Breast epithelium (tissue), 4 donors: ENCODE results near the gene TIAM2. TPM values are rescaled to one million over a fixed set of nuclear protein-coding genes. Genes with fewer than 3 reads are reported as not detected.

Experiments
- DNase-seq, 2 donors: peaks; one replicate each; pipeline ENCODE4 v3.0.0-alpha.2; 2019; ENCODE audit warnings: low spot score in 2 of 2
- H3K27ac ChIP-seq, 2 donors: fragments of 200-600 bp; sonication (generic) in 1 of 2; one replicate each; pipeline ENCODE4 v1.5.1; 2016 to 2019; ENCODE audit warnings: mild to moderate bottlenecking in 1 of 2
- H3K27me3 ChIP-seq, 2 donors: fragments of 200-600 bp; sonication (generic) in 1 of 2; one replicate each; pipeline versions ENCODE4 v1.5.1 to v1.6.0; 2017 to 2019; ENCODE audit warnings: control low read depth in 1 of 2, mild to moderate bottlenecking in 1 of 2
- H3K36me3 ChIP-seq: fragments of 200-600 bp; one replicate; pipeline ENCODE4 v1.5.1; 2019
- H3K4me1 ChIP-seq, 2 donors: fragments of 200-600 bp; sonication (generic); one replicate each; pipeline ENCODE4 v1.5.1; 2016 to 2019; ENCODE audit warnings: control low read depth in 1 of 2
- H3K4me3 ChIP-seq, 3 donors: fragments of 200-600 bp; sonication (generic); 1 replicate in 2 of 3; 2 replicates in 1 of 3; pipeline ENCODE4 v1.5.1; 2016 to 2019; ENCODE audit warnings: mild to moderate bottlenecking in 3 of 3, moderate library complexity in 2 of 3
- H3K9me3 ChIP-seq, 2 donors: fragments of 200-600 bp; sonication (generic) in 1 of 2; one replicate each; pipeline ENCODE4 v1.5.1; 2016 to 2019; ENCODE audit warnings: control low read depth in 1 of 2
- POLR2A ChIP-seq: fragments of 450-650 bp; IDR thresholded peaks from one replicate; pipeline ENCODE4 v1.6.1; 2016; ENCODE audit warnings: antibody characterized with exemption, mild to moderate bottlenecking, moderate library complexity
- POLR2AphosphoS5 ChIP-seq, 3 donors: sonication (generic); formaldehyde crosslinking; IDR thresholded peaks; one replicate each; pipeline ENCODE4 v1.6.1; 2017; ENCODE audit warnings: antibody characterized with exemption in 3 of 3
- intact Hi-C: fragments of 100-400 bp; cut with DNase I; formaldehyde crosslinking; loops from one replicate; pipeline ENCODE4 v1.15.1; 2023; ENCODE audit warnings: low total_unique reads
- total RNA-seq, 3 donors: library from RNA; depleted of rRNA; stranded (reverse); fragments of >200 nt; gene quantifications; one replicate each; pipeline ENCODE4 v1.1.0, GENCODE V29; 2016
- TF ChIP-seq, protein P1 (sequence below), 3 donors: fragments of 450-650 bp; IDR thresholded peaks; one replicate each; pipeline ENCODE4 v1.5.1; 2016 to 2017; ENCODE audit warnings: antibody characterized with exemption in 3 of 3, mild to moderate bottlenecking in 3 of 3, moderate library complexity in 3 of 3

TIAM2 gene
- total RNA-seq, 3 donors from 2014 or later: 5.8 to 32.3 (median 12.8) TPM

DNA sequence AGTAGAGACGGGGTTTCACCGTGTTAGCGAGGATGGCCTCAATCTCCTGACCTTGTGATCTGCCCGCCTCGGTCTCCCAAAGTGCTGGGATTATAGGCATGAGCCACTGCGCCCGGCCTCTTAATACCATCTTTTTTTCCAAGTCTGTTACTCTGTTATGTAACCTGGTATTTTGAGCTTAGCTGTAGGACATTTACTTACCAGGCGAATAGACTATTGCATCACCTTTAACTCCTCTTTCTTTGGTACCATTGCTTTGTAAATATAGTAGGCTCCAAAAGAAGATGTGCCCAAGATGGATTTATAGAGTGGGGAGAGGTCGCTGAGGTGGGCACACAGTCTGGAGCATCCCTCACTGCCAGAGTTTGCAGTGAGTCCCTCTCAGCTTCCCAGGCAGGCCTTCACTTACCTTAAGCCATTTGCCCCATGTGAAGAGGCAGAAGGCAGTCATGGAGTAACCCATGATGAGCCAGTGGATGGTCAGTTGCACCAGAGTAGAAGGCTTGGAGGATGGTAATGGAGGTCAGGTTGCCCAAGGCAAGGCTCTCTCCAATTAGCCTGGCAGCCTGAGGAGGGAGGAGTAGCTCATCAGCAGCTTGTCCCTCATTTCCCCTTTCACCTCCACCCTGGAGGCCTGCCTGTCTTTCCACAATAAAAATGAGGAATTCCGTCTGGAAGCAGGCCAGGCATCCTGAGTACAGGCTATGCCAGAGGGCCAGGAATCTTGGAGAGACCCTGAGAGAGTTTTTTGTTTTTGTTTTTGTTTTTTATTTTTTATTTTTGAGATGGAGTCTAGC lies 9.7 kb downstream of the TIAM2 start:
- no peaks in the 10 kb centered on the region for H3K27me3 ChIP-seq
- no peaks in the 10 kb centered on the region for H3K4me1 ChIP-seq
- no peak for DNase-seq
- no peaks in the 10 kb centered on the region for H3K9me3 ChIP-seq
- intact Hi-C loops: no loop called here
- TF ChIP-seq, protein P1, sequence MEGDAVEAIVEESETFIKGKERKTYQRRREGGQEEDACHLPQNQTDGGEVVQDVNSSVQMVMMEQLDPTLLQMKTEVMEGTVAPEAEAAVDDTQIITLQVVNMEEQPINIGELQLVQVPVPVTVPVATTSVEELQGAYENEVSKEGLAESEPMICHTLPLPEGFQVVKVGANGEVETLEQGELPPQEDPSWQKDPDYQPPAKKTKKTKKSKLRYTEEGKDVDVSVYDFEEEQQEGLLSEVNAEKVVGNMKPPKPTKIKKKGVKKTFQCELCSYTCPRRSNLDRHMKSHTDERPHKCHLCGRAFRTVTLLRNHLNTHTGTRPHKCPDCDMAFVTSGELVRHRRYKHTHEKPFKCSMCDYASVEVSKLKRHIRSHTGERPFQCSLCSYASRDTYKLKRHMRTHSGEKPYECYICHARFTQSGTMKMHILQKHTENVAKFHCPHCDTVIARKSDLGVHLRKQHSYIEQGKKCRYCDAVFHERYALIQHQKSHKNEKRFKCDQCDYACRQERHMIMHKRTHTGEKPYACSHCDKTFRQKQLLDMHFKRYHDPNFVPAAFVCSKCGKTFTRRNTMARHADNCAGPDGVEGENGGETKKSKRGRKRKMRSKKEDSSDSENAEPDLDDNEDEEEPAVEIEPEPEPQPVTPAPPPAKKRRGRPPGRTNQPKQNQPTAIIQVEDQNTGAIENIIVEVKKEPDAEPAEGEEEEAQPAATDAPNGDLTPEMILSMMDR (IDR thresholded peaks at IDR 0.05): no peak
- no peak for TF ChIP-seq POLR2A
- no peak for TF ChIP-seq POLR2AphosphoS5 (IDR thresholded peaks at IDR 0.05)
- H3K27ac ChIP-seq: no peak overlapping the region
- no peaks in the 10 kb centered on the region for H3K36me3 ChIP-seq
- no peak overlapping the region for H3K4me3 ChIP-seq

GRCh38 chr6:155008625-155009024 lies 13.5 kb downstream of the TIAM2 start:
- TF ChIP-seq POLR2A (no peak), POLR2AphosphoS5 (IDR thresholded peaks at IDR 0.05) (no peak)
- TF ChIP-seq, protein P1 (IDR thresholded peaks at IDR 0.05): no peak
- Histone ChIP-seq H3K9me3 (no peaks in the 10 kb centered on the region), H3K36me3 (no peaks in the 10 kb centered on the region), H3K27me3 (no peaks in the 10 kb centered on the region), H3K4me1 (no peaks in the 10 kb centered on the region), H3K27ac (no peak overlapping the region), H3K4me3 (no peak overlapping the region)
- intact Hi-C loops: no loop called here
- DNase-seq: no peak

DNA sequence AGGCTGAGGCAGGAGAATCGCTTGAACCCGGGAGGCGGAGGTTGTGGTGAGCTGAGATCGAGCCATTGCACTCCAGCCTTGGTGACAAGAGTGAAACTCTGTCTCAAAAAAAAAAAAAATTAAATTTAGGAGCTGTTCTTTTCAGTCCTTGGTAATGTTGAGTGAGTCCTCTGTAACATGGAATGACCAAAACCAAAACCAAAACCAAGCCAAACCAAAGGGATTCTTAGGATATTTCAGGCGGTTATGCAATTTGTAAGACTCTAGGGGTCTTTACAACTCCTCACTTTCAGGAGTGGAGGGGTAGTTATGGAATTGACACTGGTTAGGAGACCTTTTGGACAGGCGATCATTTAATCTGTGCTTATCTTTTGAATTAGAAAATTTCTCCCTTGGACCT lies 15.8 kb downstream of the TIAM2 start:
- intact Hi-C loops: no loop called here
- no peak for DNase-seq
- Histone ChIP-seq H3K27me3 (no peaks in the 10 kb centered on the region), H3K9me3 (no peaks in the 10 kb centered on the region), H3K27ac (no peak overlapping the region), H3K4me3 (no peak overlapping the region), H3K36me3 (no peaks in the 10 kb centered on the region), H3K4me1 (no peaks in the 10 kb centered on the region)
- TF ChIP-seq POLR2A: no peak
- TF ChIP-seq, protein P1 (IDR thresholded peaks at IDR 0.05): no peak
- no peak for TF ChIP-seq POLR2AphosphoS5 (IDR thresholded peaks at IDR 0.05)

GRCh38 chr6:155011809-155012291 lies 16.7 kb downstream of the TIAM2 start:
- H3K27ac ChIP-seq: no peak overlapping the region
- H3K4me1 ChIP-seq: no peaks in the 10 kb centered on the region
- no peaks in the 10 kb centered on the region for H3K9me3 ChIP-seq
- H3K27me3 ChIP-seq: no peaks in the 10 kb centered on the region
- intact Hi-C loops: no loop called here
- TF ChIP-seq, protein P1 (IDR thresholded peaks at IDR 0.05): no peak
- TF ChIP-seq POLR2A (no peak), POLR2AphosphoS5 (IDR thresholded peaks at IDR 0.05) (no peak)
- no peaks in the 10 kb centered on the region for H3K36me3 ChIP-seq
- DNase-seq: no peak
- H3K4me3 ChIP-seq: no peak overlapping the region

DNA sequence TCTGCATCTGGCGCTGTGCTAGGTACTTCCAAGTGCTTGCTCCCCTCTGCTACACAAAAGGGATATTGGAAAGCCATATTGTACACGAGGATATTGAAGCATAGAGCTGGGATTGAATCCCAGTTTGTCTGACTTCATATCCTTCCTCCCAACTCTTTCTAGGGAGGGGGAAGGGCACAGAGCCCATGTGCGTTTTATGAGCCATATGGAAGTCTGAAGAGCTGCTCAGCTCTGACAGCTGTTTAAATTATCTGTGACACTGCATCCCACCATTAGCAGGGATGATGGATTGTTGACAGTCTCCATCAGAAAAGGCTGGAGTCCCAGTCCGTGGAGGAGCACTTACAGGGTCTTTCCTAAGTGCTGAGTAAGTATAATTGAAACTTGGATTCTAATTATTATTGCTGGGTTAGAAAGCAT lies 18.4 kb downstream of the TIAM2 start:
- Histone ChIP-seq H3K27ac (no peak overlapping the region), H3K4me1 (no peaks in the 10 kb centered on the region), H3K36me3 (no peaks in the 10 kb centered on the region), H3K9me3 (no peaks in the 10 kb centered on the region), H3K27me3 (no peaks in the 10 kb centered on the region), H3K4me3 (no peak overlapping the region)
- TF ChIP-seq POLR2A: no peak
- TF ChIP-seq, protein P1 (IDR thresholded peaks at IDR 0.05): no peak
- no peak for TF ChIP-seq POLR2AphosphoS5 (IDR thresholded peaks at IDR 0.05)
- intact Hi-C loops: no loop called here
- DNase-seq: no peak
